DND-41 (cell line): ENCODE data around the gene EIF4E1B.

Source experiments
- ATAC-seq: fragments of 200-7000 bp; cut with Tn5 transposase; 3 replicates; pipeline ENCODE4 v1.9.1; 2021; ENCODE audit warnings: low read depth; ENCODE audit not compliant: insufficient read depth
- DNase-seq: peaks from one replicate; pipeline ENCODE4 v3.0.0-alpha.2; 2020
- H2AFZ ChIP-seq: 2 replicates; pipeline ENCODE4 v1.6.0; 2012; ENCODE audit warnings: low read depth, low read length
- H3K27ac ChIP-seq: 2 replicates; pipeline ENCODE4 v1.5.1; 2012; ENCODE audit warnings: low read length, inconsistent platforms
- H3K27me3 ChIP-seq: fragments of 200-600 bp; sonication (generic); 2 replicates; pipeline ENCODE4 v1.6.0; 2012; ENCODE audit warnings: low read length, mild to moderate bottlenecking, inconsistent platforms; ENCODE audit not compliant: insufficient read depth, poor library complexity
- H3K36me3 ChIP-seq: 2 replicates; pipeline ENCODE4 v1.5.1; 2012; ENCODE audit warnings: low read length, inconsistent platforms; ENCODE audit not compliant: insufficient read depth
- H3K4me1 ChIP-seq: 2 replicates; pipeline ENCODE4 v1.5.1; 2012; ENCODE audit warnings: mild to moderate bottlenecking, low read length; ENCODE audit not compliant: insufficient read depth
- H3K4me2 ChIP-seq: 2 replicates; pipeline ENCODE4 v1.6.0; 2012; ENCODE audit warnings: mild to moderate bottlenecking, moderate library complexity, low read length, inconsistent platforms; ENCODE audit not compliant: insufficient read depth
- H3K4me3 ChIP-seq, 2 experiments: fragments of 200-600 bp in 1 of 2; shearing (Covaris generic) in 1 of 2; 2 replicates each; pipeline ENCODE4 v1.5.1; 2012 to 2016; ENCODE audit warnings: inconsistent platforms in 2 of 2, low read length in 2 of 2, mild to moderate bottlenecking in 2 of 2, low read depth in 1 of 2, moderate library complexity in 1 of 2
- H3K79me2 ChIP-seq: 2 replicates; pipeline ENCODE4 v1.6.0; 2012; ENCODE audit warnings: low read length, inconsistent platforms; ENCODE audit not compliant: insufficient read depth
- H3K9ac ChIP-seq: 2 replicates; pipeline ENCODE4 v1.6.0; 2012; ENCODE audit warnings: low read depth, mild to moderate bottlenecking, inconsistent platforms, low read length, moderate library complexity
- H3K9me3 ChIP-seq: 2 replicates; pipeline ENCODE4 v1.5.1; 2012; ENCODE audit warnings: low read length, moderate library complexity, mild to moderate bottlenecking, inconsistent platforms; ENCODE audit not compliant: insufficient read depth, severe bottlenecking
- H4K20me1 ChIP-seq: 2 replicates; pipeline ENCODE4 v1.6.0; 2012; ENCODE audit warnings: low read length; ENCODE audit not compliant: insufficient read depth
- CTCF ChIP-seq: IDR thresholded peaks from 2 replicates; pipeline ENCODE4 v1.5.1; 2012; ENCODE audit warnings: borderline replicate concordance, low read length, moderate library complexity, mild to moderate bottlenecking; ENCODE audit not compliant: poor library complexity, severe bottlenecking; ENCODE audit errors: extremely low read depth
- EZH2 ChIP-seq: IDR thresholded peaks from 3 replicates; pipeline ENCODE4 v1.6.1; 2012; ENCODE audit warnings: borderline replicate concordance, low read depth, mild to moderate bottlenecking, moderate library complexity, low read length, inconsistent platforms; ENCODE audit not compliant: severe bottlenecking

Gene EIF4E1B

GRCh38 chr5:176601901-176602482 lies 28.5 kb upstream of the EIF4E1B start:
- no peaks in the 10 kb centered on the region for H3K79me2 ChIP-seq
- no peak overlapping the region for H2AFZ ChIP-seq
- TF ChIP-seq EZH2 (no peak), CTCF (no peak)
- H4K20me1 ChIP-seq: no peaks in the 10 kb centered on the region
- no peak overlapping the region for H3K27ac ChIP-seq
- no peaks in the 10 kb centered on the region for H3K36me3 ChIP-seq
- ATAC-seq (no peak), DNase-seq (no peak)
- H3K27me3 ChIP-seq: peaks cover 19% of the 10 kb centered on the region
- H3K9ac ChIP-seq: no peak overlapping the region
- H3K4me1 ChIP-seq: no peaks in the 10 kb centered on the region
- no peak overlapping the region for H3K4me3 ChIP-seq
- no peak overlapping the region for H3K4me2 ChIP-seq
- no peaks in the 10 kb centered on the region for H3K9me3 ChIP-seq

DNA sequence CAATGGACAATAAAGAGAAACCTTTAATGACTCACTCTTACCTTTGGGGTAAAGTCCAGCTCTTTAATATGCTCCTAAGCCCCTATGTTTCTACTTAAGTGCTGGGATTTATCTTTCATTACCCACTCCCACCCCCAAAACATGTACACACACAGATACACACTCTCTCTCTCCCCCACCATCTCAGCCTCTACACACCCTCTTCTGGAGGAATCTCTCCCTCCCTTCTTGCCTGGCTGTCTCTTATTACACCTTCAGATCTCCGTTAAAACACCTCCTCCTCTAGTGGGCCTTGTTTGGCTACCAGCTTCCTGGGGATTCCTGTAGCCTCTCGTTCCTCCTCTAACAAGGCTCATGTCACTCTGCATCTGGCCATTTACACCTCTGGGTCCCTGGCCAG lies 27.4 kb upstream of the EIF4E1B start:
- H3K36me3 ChIP-seq: no peaks in the 10 kb centered on the region
- no peaks in the 10 kb centered on the region for H3K9me3 ChIP-seq
- no peaks in the 10 kb centered on the region for H3K4me1 ChIP-seq
- H2AFZ ChIP-seq: no peak overlapping the region
- ATAC-seq (no peak), DNase-seq (no peak)
- H3K4me3 ChIP-seq: no peak overlapping the region
- H3K4me2 ChIP-seq: no peak overlapping the region
- TF ChIP-seq EZH2: no peak
- no peak for TF ChIP-seq CTCF
- H4K20me1 ChIP-seq: no peaks in the 10 kb centered on the region
- peaks cover 19% of the 10 kb centered on the region for H3K27me3 ChIP-seq
- H3K27ac ChIP-seq: no peak overlapping the region
- no peaks in the 10 kb centered on the region for H3K79me2 ChIP-seq
- no peak overlapping the region for H3K9ac ChIP-seq

DNA sequence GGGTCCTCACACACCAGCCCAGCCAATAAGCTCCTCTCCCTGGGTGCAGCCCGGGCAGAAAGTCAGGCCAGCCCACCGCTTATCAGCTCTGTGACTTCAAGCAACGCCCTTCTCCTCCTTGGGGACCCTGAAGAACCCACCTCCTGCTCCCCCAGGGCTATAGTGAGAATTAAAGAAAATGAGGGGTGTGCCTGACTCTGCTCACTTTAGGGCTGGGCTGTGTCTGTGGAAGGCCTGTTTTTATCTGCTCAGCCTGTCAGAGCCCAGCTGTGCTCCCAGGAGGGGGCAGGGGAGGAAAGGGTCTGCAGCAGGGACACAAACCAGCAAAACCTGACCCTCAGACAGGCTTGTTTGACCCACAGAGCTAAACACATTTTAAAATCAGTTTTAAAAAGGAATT lies 24.4 kb upstream of the EIF4E1B start:
- no peak for ATAC-seq
- no peaks in the 10 kb centered on the region for H3K36me3 ChIP-seq
- H3K27ac ChIP-seq: no peak overlapping the region

More for the DNA sequence above, 24.4 kb upstream of the EIF4E1B start:
- H2AFZ ChIP-seq: no peak overlapping the region
- no peak overlapping the region for H3K4me2 ChIP-seq
- no peak for DNase-seq
- no peaks in the 10 kb centered on the region for H3K79me2 ChIP-seq
- H3K9ac ChIP-seq: no peak overlapping the region
- H3K9me3 ChIP-seq: no peaks in the 10 kb centered on the region
- H3K27me3 ChIP-seq: peaks cover 23% of the 10 kb centered on the region
- TF ChIP-seq EZH2: no peak
- no peak for TF ChIP-seq CTCF
- no peaks in the 10 kb centered on the region; the same call in 1 of the 2 replicates for H4K20me1 ChIP-seq
- H3K4me1 ChIP-seq: no peaks in the 10 kb centered on the region
- H3K4me3 ChIP-seq: no peak overlapping the region
